Psoas muscle (tissue), 8 donors: ENCODE data around the gene CYB561D1. TPM values are rescaled to one million over a fixed set of nuclear protein-coding genes. Genes with fewer than 3 reads are reported as not detected.

Source experiments
- ATAC-seq, 4 donors: fragments of 200-7000 bp; cut with Tn5 transposase; one replicate each; pipeline ENCODE4 v1.9.1; 2020; ENCODE audit warnings: moderate library complexity in 3 of 4, mild to moderate bottlenecking in 2 of 4
- DNase-seq, 2 donors: peaks; one replicate each; pipeline ENCODE4 v3.0.0-alpha.2; 2020
- H3K27ac ChIP-seq: fragments of 200-600 bp; one replicate; pipeline ENCODE4 v1.8.0; 2022
- H3K27me3 ChIP-seq, 3 donors: fragments of 200-600 bp in 1 of 3; one replicate each; pipeline versions ENCODE4 v1.6.1 to v1.8.0; 2013 to 2022; ENCODE audit warnings: low read length in 2 of 3, mild to moderate bottlenecking in 2 of 3, moderate library complexity in 1 of 3; ENCODE audit not compliant: insufficient read depth in 3 of 3
- H3K36me3 ChIP-seq, 2 donors: fragments of 200-600 bp in 1 of 2; one replicate each; pipeline versions ENCODE4 v1.6.1 to v1.8.0; 2013 to 2022; ENCODE audit warnings: low read depth in 1 of 2, mild to moderate bottlenecking in 1 of 2, moderate library complexity in 1 of 2; ENCODE audit not compliant: insufficient read depth in 1 of 2
- H3K4me1 ChIP-seq: fragments of 200-600 bp; one replicate; pipeline ENCODE4 v1.8.0; 2022
- H3K4me3 ChIP-seq: fragments of 200-600 bp; one replicate; pipeline ENCODE4 v1.8.0; 2022; ENCODE audit warnings: mild to moderate bottlenecking
- H3K9me3 ChIP-seq: fragments of 200-600 bp; one replicate; pipeline ENCODE4 v1.8.0; 2022
- WGBS, 3 donors: extraction: QIAGEN DNeasy Blood & Tissue Kit; methylation state at CpG; one replicate each; pipeline versions ENCODE4 v1.1.6 to v1.1.7; 2013; 5-methylcytosine and 5-hydroxymethylcytosine counted together
- intact Hi-C, 2 donors: fragments of 100-400 bp; cut with DNase I; formaldehyde crosslinking; loops; one replicate each; pipeline versions ENCODE4 v1.11.0 to v1.14.2; 2022
- polyA plus RNA-seq, 3 donors: library from polyadenylated mRNA; stranded (reverse); fragments of 200-250 nt; gene quantifications; one replicate each; pipeline ENCODE4 v1.2.3, GENCODE V29; 2013
- total RNA-seq, 4 donors: library from RNA; stranded (reverse); fragmentation: NEBNext Ultra II Directional in 2 of 4; extraction: Animal tissue kit (Norgen Biotek cat#: 25700) in 2 of 4; gene quantifications; one replicate each; pipeline versions ENCODE4 v1.2.1 to v1.2.4, GENCODE V29; 2021 to 2023
- TF ChIP-seq, protein P1 (sequence below): fragments of 200-600 bp; IDR thresholded peaks from one replicate; pipeline ENCODE4 v1.8.0; 2022; ENCODE audit warnings: antibody characterized with exemption
- donor health status: healthy with polysubstance abuse.
- donor health status: DM: no; HTN: no; CAD: no; lungs with moderate emphysema.
- donor health status: Bipolar disorder and iron deficiency.
- donor health status: healthy.
- donor health status: DM: yes; HTN: yes; CAD: no.
- donor health status: DM: no; HTN: no; CAD: no.
- donor health status: DM: no; HTN: no; CAD: no.
- donor health status: DM: yes; HTN: yes; CAD: no.

The CYB561D1 gene
- total and polyA plus RNA-seq, 7 donors, result 1.8 to 15.0 (median 3.5) TPM

DNA sequence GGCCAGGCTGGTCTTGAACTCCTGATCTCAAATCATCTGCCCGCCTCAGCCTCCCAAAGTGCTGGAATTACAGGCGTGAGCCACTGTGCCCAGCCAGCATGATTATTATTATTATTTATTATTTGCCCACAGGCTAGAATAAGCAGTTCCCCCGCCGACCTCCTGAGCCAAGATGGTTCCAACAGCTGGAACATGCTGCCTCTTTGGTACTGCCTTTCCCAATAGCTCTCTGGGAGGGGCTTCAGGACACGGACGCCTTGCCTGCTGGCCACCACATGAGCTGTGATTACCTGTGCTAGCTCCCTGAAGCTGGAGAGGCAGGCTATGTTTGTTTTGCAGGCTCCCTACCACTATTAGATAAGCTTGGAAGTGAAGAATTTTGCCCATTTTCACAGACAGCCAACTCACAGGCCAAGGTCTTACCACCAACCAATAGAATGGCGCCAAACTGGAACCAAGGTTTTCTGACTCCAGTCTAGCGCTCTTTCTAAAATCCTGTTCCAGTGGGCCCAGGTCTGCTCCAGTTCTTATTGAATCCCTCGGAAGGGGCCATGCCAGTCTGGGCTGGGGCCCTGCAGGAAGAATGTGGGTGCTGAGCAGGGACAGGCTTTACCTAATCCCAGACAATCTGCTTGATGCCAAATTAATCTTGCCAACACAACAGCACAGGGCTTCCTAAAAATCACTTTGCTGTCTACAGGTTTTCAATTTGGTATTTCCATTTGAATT is 43.7 kb downstream of the CYB561D1 start:
- H3K27me3 ChIP-seq, result no peaks in the 10 kb centered on the region
- ATAC-seq (no peak), DNase-seq (peak in 1 of 2 donors; percentile 53)
- H3K4me1 ChIP-seq, result peaks cover 43% of the 10 kb centered on the region
- H3K9me3 ChIP-seq, result no peaks in the 10 kb centered on the region
- 72 to 82% (median 75%) methylated on average over 9 of the region's 9 CpGs for WGBS, 3 donors
- no peak overlapping the region for H3K27ac ChIP-seq
- intact Hi-C loops, result no loop called here
- TF ChIP-seq, protein P1, sequence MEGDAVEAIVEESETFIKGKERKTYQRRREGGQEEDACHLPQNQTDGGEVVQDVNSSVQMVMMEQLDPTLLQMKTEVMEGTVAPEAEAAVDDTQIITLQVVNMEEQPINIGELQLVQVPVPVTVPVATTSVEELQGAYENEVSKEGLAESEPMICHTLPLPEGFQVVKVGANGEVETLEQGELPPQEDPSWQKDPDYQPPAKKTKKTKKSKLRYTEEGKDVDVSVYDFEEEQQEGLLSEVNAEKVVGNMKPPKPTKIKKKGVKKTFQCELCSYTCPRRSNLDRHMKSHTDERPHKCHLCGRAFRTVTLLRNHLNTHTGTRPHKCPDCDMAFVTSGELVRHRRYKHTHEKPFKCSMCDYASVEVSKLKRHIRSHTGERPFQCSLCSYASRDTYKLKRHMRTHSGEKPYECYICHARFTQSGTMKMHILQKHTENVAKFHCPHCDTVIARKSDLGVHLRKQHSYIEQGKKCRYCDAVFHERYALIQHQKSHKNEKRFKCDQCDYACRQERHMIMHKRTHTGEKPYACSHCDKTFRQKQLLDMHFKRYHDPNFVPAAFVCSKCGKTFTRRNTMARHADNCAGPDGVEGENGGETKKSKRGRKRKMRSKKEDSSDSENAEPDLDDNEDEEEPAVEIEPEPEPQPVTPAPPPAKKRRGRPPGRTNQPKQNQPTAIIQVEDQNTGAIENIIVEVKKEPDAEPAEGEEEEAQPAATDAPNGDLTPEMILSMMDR, result no peak
- H3K36me3 ChIP-seq, result no peaks in the 10 kb centered on the region
- no peak overlapping the region for H3K4me3 ChIP-seq

DNA sequence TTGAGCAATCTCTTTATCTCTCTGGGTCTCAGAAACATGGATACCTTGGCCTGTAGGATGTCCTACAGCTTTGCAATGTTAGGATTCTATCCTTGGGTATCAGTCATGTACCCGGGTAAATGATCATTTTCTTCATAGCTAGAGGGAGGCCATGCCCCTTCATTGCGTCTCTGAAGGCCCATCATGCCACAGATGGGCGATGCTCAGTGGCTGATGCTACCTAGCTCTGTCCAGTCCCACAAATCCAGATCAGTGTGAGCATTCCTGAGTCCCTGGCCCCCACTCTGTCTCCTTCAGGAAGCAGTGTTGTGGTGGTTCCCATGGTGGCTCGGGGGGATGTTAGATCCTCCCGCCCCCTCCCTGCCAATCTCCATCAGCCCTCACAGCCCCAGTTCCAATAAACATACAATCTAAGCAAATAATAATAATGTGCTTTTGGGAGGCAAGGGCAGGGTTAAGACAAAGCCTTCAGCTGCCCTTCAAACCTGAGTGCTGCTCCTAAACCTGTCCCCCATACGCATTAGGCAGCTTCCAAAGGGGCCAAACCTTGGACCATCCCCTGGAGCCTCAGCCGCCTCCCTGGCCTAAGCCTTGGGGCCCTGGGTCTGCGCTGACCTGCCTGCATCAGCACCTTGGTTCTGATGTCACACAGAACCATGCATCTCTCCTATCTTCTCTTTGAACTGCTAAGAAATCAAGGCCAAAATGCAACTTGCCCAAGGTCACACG is 45.1 kb downstream of the CYB561D1 start:
- DNase-seq (no peak), ATAC-seq (no peak)
- Histone ChIP-seq H3K27me3 (no peaks in the 10 kb centered on the region), H3K27ac (no peak overlapping the region), H3K4me1 (peaks cover 38% of the 10 kb centered on the region), H3K4me3 (no peak overlapping the region), H3K36me3 (no peaks in the 10 kb centered on the region), H3K9me3 (no peaks in the 10 kb centered on the region)
- intact Hi-C loops, result no loop called here
- TF ChIP-seq, protein P1, result no peak
- 91 to 94% (median 93%) methylated on average over 9 of the region's 9 CpGs for WGBS, 3 donors

DNA sequence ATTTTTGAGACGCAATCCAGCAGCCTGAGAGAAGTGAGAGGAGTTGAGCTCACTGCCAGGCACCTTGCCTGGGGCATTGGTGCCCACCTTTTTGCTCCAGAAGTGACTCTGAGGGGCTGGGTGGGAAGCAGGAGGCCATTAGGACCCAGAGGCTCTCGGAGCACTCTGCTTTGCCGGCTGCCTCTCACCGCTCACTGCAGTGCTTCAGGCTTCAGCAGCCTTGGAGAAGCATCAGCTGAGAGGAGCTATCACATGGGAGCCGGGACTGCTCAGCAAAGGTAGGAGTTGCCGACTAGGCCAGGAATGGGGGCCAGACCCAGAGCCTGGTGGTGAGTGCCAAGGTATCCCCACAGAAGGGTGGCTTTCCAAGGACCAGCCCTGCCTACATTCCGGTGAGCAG is 45.8 kb downstream of the CYB561D1 start, which contains the start of gene GPR61:
Gene GPR61 (plus strand): TSS at position 197 of the 400 bp plus-strand sequence. CDS start 3,151 bp downstream, outside the sequence.
- H3K27me3 ChIP-seq, result no peaks in the 10 kb centered on the region
- TF ChIP-seq, protein P1, result no peak
- no peak for ATAC-seq
- intact Hi-C loops, result no loop called here
- no peaks in the 10 kb centered on the region for H3K9me3 ChIP-seq
- peaks cover 34% of the 10 kb centered on the region for H3K4me1 ChIP-seq
- no peak within 1 kb of the TSS for H3K27ac ChIP-seq
- no peak for DNase-seq
- no peak within 1 kb of the TSS for H3K4me3 ChIP-seq
- no peaks in the 10 kb centered on the region for H3K36me3 ChIP-seq
- WGBS, 3 donors, result 56 to 63% (median 62%) methylated on average over 7 of the region's 7 CpGs

DNA sequence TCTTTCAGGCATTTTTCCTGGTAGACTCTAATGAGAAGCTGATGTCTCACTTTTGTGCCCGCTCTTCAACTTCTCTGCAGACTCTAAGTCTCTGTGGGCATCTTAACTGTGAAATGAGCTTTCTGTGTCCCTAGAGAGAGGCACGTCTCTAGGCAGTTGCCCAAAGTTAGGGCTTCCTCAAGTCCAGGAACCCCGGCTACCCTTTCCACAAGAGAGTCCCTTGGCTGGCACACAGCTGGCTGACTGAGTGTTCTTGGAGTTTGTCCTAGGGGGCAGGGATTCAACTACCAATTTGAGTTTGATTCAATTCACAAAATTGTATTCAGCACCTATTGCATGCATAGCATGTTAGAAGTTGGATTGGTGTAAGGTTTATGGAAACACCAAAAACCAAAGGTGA is 47.2 kb downstream of the CYB561D1 start:
- Histone ChIP-seq H3K27me3 (no peaks in the 10 kb centered on the region), H3K4me3 (no peak overlapping the region), H3K4me1 (peaks cover 20% of the 10 kb centered on the region), H3K27ac (no peak overlapping the region), H3K36me3 (no peaks in the 10 kb centered on the region), H3K9me3 (no peaks in the 10 kb centered on the region)
- no peak for DNase-seq
- WGBS, 3 donors, result 28 to 50% (median 38%) methylated on average over 3 of the region's 3 CpGs
- intact Hi-C loops, result no loop called here
- no peak for ATAC-seq
- TF ChIP-seq, protein P1, result no peak
